ENCODE data around the gene ANKRD44. TPM values are rescaled to one million over a fixed set of nuclear protein-coding genes. Genes with fewer than 3 reads are reported as not detected.

The ANKRD44 gene
- total RNA-seq, 1 experiment from 2014 or later, result 0.68 TPM

- no peak for ATAC-seq
- CTCF ChIA-PET, result no interaction called here
- DNase-seq (ENCODE audit: low spot score), result no peak
- POLR2A ChIA-PET, result no interaction called here
- TF ChIP-seq ATF1 (CRISPR knock-in tag; IDR thresholded peaks at IDR 0.05) (no peak), FOXP1 (CRISPR knock-in tag; IDR thresholded peaks at IDR 0.05; ENCODE audit: borderline replicate concordance) (no peak), KAT7 (CRISPR knock-in tag; IDR thresholded peaks at IDR 0.05; ENCODE audit: borderline replicate concordance) (no peak), E2F5 (CRISPR knock-in tag; IDR thresholded peaks at IDR 0.05) (no peak), NFATC4 (CRISPR knock-in tag; IDR thresholded peaks at IDR 0.05) (no peak), PRDM15 (CRISPR knock-in tag; IDR thresholded peaks at IDR 0.05) (no peak), IRF1 (CRISPR knock-in tag; IDR thresholded peaks at IDR 0.05) (no peak), TCF7 (CRISPR knock-in tag; IDR thresholded peaks at IDR 0.05; ENCODE audit: low read depth) (no peak), ZNF121 (CRISPR knock-in tag; IDR thresholded peaks at IDR 0.05) (no peak), ZNF263 (CRISPR knock-in tag; IDR thresholded peaks at IDR 0.05; ENCODE audit: low read depth) (no peak), ZNF512 (CRISPR knock-in tag; IDR thresholded peaks at IDR 0.05; ENCODE audit: borderline replicate concordance) (no peak), ZNF425 (CRISPR knock-in tag; conservative IDR thresholded peaks at IDR 0.05) (no peak)
- no peak overlapping the region for H3K27ac Mint-ChIP-seq
- no peaks in the 10 kb centered on the region for H3K36me3 Mint-ChIP-seq
- H3K4me3 Mint-ChIP-seq, result no peak overlapping the region
- no peaks in the 10 kb centered on the region for H3K4me1 Mint-ChIP-seq
- H3K9me3 Mint-ChIP-seq, result no peaks in the 10 kb centered on the region
- no peaks in the 10 kb centered on the region for H3K27me3 Mint-ChIP-seq (ENCODE audit: low read depth)
These were observed 308.7 kb downstream of the ANKRD44 start for GRCh38 chr2:197001921-197002320.

GRCh38 chr2:196995757-196996314, 314.7 kb downstream of the ANKRD44 start:
- no peak overlapping the region for H3K27ac Mint-ChIP-seq
- ChIA-PET POLR2A (no interaction called here), CTCF (no interaction called here)
- H3K4me1 Mint-ChIP-seq, result peaks cover under 1% of the 10 kb centered on the region
- H3K27me3 Mint-ChIP-seq (ENCODE audit: low read depth), result no peaks in the 10 kb centered on the region
- ATAC-seq (no peak), DNase-seq (ENCODE audit: low spot score) (no peak)
- H3K36me3 Mint-ChIP-seq, result no peaks in the 10 kb centered on the region
- no peak overlapping the region for H3K4me3 Mint-ChIP-seq
- no peaks in the 10 kb centered on the region for H3K9me3 Mint-ChIP-seq
- TF ChIP-seq TCF7 (CRISPR knock-in tag; IDR thresholded peaks at IDR 0.05; ENCODE audit: low read depth), result no peak
- TF ChIP-seq ZNF121 (CRISPR knock-in tag; IDR thresholded peaks at IDR 0.05), result no peak
- no peak for TF ChIP-seq ZMAT4 (CRISPR knock-in tag; IDR thresholded peaks at IDR 0.05)
- no peak for TF ChIP-seq ZBTB43 (CRISPR knock-in tag; IDR thresholded peaks at IDR 0.05)
- TF ChIP-seq USF2 (CRISPR knock-in tag; IDR thresholded peaks at IDR 0.05), result no peak
- TF ChIP-seq GRHL2 (CRISPR knock-in tag; IDR thresholded peaks at IDR 0.05; ENCODE audit: insufficient replicate concordance, severe bottlenecking), result no peak
- TF ChIP-seq CDX4 (CRISPR knock-in tag; IDR thresholded peaks at IDR 0.05; ENCODE audit: borderline replicate concordance), result no peak
- no peak for TF ChIP-seq ZNF423 (CRISPR knock-in tag; IDR thresholded peaks at IDR 0.05)
- no peak for TF ChIP-seq ZBTB21 (CRISPR knock-in tag; IDR thresholded peaks at IDR 0.05; ENCODE audit: borderline replicate concordance)
- no peak for TF ChIP-seq CREM (CRISPR knock-in tag; IDR thresholded peaks at IDR 0.05)
- no peak for TF ChIP-seq SMAD4 (CRISPR knock-in tag; IDR thresholded peaks at IDR 0.05)
- no peak for TF ChIP-seq ELF4 (CRISPR knock-in tag; IDR thresholded peaks at IDR 0.05; ENCODE audit: low read depth)
- TF ChIP-seq FOXP1 (CRISPR knock-in tag; IDR thresholded peaks at IDR 0.05; ENCODE audit: borderline replicate concordance), result no peak
